HPDE6-E6E7 (cell line): Measurements from ENCODE around the gene SGCB.
"Not testable (repeated sequence)": the region's sequence is repeated elsewhere in the genome, so short reads cannot be mapped to it uniquely, and the experiment has no call there.

Source experiments
- DNase-seq: peaks from one replicate; pipeline ENCODE4 v3.0.0; 2011; ENCODE audit warnings: missing footprints; ENCODE audit errors: extremely low spot score

SGCB gene

DNA sequence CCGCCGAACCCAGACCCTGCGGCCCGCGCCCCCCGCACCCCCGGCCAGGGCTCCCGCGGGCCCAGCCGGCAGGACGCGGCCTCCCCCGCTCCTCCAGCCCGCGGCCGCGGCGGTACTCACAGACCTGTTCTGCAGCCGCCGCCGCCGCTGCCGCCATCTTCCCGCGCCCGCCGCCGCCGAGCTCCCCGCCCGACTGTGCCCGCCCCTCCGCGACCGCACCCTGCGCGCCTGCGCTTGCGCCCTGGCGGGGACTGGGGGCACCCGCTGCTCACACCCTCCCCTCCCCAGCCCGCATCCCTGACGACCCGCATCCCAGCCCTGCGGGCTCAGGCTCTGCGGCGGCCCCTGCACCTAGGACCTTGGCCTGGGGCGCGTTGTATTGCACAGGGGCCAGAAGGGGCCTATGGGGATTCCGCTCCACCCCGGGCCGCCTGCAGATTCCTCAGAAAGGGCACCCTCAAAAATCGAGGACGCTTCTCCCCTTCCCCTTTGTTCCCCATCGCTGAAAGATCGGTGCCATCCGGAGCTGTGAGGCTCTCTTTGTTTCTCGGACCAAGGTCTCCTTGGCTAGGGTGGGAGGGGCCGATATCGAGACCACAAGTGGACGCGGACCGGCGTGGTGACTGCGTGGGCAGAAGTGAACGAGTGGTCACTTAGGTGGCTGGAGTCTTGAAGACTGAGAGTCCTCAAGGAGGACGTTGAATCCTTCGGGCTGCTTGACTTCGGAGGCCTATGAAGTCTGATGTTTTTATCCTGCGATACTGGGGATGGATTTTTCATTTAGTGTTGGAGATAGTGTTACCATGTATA, at the start of gene SGCB:
Gene SGCB, minus strand, starts transcription at position 197 of the 810 bp plus-strand sequence. Its CDS starts 40 bp downstream, at position 157.
- peak; percentile 35 for DNase-seq

DNA sequence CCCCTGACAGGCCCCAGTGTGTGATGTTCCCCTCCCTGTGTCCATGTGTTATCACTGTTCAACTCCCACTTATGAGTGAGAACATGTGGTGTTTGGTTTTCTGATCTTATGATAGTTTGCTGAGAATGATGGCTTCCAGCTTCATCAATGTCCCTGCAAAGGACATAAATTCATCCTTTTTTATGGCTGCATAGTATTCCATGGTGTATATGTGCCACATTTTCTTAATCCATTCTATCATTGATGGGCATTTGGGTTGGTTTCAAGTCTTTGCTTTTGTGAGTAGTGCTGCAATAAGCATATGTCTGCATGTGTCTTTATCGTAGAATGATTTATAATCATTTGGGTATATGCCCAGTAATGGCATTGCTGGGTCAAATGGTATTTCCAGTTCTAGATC, 48.3 kb upstream of the SGCB start:
- DNase-seq: not testable (repeated sequence)

- no peak for DNase-seq
These were observed 43.1 kb upstream of the SGCB start for GRCh38 chr4:52081216-52081615.

DNA sequence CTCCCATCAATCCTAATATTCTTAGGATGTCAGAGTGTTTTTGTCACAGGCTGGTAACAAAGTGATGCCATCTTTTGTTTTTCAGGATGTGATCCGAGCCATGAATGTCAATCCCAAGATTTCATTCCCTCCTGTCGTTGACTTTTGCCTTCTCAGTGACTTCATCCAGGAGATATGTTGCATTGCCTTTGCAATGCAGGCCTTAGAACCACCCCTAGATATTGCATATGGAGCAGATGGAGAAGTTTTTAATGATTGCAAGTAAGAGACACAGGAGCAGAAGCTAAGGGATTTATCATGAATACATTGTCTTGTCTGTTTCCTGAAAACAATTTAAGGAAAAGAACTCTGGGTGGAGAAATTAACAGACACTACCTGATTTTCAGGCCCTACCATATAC, 41.6 kb upstream of the SGCB start:
- no peak for DNase-seq

DNA sequence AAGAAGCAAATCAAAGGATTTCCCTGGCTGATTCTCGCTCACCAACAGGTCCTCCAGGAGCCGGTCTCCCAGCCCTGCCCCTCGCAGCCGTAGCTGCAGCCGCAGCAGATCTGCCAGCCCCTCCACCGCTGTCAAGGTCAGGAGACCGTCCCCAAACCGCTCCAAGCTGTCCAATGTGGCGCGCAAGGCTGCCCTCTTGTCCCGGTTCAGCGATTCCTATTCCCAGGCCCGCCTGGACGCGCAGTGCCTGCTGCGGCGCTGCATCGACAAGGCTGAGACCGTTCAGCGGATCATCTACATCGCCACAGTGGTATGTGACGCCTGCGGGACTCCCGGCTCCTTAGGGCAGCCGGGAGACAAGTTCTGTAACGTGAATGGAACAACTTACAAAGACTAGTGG, 38.6 kb upstream of the SGCB start:
- no peak for DNase-seq

DNA sequence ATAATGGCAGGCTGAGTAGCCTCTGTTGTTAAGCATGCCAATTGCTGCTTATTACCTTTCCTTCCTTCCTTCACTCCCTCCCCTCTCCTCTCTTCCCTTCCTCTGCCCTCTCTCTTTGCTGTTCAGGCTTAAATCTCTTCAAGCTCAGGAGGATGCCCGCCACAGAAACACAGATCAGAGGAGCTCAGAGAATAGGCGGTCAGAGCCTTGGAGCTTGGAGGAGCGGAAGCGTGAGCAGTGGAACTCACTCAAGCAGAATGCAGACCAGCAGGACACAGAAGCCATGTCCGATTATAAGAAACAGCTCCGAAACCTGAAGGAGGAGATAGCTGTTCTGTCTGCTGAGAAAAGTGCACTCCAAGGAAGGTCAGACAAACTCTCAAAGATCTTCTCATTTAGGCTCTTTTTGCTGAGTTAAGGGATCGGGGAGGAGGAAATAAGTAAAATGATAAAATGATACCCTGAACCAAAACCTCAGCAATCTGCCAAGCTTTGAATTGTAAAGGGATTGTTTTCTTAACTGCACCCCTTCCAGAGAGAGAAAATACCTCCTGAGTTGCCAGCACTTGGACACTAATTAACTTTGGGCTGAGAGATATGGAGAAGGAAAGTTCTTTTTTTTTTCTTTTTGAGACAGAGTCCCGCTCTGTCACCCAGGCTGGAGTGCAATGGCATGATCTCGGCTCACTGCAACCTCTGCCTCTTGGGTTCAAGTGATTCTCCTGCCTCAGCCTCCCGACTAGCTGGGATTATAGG, 33.9 kb upstream of the SGCB start:
- DNase-seq: no peak

- no peak for DNase-seq
These were observed 31.5 kb upstream of the SGCB start for GRCh38 chr4:52069571-52069970.

GRCh38 chr4:52059372-52059771, 21.3 kb upstream of the SGCB start:
- DNase-seq: peak; percentile 27

DNA sequence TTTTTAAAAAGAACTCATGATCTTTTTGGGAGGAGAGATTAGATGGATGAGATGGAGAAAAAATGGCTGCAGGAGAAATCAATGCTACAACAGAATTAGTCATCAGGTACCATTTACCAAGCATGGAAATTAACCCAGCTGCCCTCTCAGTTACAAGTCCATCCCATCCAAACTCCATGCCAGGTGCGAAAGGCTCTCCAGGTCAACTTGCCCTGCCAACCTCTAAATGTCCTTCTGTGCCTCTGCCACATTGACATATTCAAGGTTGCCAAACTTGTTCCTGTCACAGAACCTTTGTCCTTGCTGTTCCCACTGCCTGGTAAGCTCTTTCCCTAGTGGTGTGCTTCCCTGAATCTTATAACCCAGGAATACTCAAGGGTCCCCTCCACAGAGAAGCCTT, 20.2 kb upstream of the SGCB start:
- no peak for DNase-seq

- DNase-seq: no peak
These were observed 19.1 kb upstream of the SGCB start for GRCh38 chr4:52057196-52057595.

DNA sequence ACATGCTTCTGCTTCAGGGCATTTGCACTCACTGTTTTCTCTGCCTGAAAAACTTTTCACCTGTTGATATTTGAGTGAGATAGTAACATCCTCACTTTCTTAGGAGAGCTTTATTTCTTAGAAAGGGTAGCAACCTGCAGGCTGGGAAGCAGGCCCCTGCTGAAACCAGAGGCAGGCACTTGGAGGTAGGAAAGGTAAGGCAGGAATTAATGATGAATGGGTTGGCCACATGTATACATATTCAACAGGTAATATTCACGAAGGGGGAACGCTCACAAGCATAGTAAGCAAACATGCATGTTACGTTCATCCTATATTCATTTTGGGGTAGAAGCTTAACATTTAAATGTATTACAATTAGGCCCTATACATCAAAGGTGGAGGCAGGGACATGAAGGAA, 16.2 kb upstream of the SGCB start:
- no peak for DNase-seq

DNA sequence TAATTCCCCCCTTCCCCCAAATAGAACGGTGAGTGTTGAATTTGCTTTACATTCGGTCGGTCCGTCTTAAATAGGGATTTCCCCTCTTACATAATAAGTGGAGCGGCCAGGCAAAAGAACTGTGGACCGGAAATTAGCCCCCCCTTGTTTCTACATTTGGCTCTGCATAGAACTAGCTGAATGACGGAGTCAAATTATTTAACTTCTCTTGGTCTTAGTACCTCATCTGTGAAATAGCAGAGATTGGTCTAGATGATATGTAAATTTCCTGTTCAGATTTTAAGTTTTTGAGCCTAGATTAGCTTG, 14.3 kb upstream of the SGCB start:
- no peak for DNase-seq

DNA sequence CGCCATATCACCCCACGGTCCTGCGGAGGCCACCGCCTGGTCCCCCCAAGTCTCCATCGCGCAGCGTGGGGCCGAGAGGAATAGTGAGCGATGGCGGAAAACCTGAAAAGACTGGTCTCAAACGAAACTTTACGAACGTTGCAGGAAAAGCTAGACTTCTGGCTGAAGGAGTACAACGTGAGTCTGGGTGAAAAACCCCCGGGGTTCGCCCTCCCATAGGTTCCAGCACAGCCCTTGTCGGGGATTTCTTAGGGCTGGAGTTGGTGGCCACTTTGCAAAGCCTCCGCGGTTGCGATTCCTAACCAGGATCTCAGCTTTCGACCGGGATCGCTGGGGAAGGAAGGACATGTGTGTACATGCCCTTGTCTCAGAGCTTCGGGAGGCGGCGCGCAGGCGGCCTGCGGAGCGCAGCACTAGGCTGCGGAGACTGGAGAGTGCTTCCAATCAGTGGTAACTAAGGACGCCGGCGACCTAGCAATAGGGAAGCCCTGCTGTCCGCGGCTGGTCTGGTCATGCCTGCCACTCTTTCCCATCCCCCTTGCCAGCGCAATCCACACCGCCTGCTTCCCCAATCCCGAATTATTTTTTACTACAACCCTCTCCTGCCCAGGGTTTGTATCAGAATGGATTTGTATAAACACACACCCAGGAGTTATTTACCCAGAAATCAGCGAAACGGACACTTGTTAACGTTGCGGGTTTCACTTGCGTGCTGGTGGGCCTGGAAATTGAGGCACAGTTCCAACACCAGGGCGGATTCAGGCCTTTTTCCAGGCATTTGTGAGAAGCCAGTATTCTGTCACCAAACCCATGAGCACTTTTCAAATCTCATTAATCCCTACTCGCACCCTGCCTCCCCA, 13.7 kb upstream of the SGCB start:
- peak; percentile 95 for DNase-seq

DNA sequence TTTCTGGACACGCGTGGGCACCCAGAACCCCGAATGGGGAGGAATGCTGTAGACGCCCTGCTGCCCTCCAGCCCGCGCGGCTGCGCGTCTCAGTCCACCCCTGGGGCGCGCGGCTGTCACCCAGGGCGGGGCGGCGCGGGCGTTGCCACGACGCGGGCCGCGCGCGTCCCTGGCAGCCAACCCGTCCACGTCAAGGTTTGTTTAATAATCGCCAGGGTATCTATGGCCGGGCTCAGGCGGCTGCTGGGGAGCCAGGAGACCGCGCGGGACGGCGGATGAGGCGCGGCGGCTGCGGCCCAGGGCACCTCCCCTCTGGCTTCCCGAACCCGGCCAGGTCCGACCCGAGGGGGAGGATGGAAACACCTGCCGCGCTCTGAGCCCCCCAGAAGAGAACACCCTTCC, 13.1 kb upstream of the SGCB start, which contains the start of gene SPATA18:
Gene SPATA18, plus strand, starts transcription at position 92 of the 402 bp plus-strand sequence. CDS start 401 bp downstream, outside the sequence.
- DNase-seq: peak; percentile 33

DNA sequence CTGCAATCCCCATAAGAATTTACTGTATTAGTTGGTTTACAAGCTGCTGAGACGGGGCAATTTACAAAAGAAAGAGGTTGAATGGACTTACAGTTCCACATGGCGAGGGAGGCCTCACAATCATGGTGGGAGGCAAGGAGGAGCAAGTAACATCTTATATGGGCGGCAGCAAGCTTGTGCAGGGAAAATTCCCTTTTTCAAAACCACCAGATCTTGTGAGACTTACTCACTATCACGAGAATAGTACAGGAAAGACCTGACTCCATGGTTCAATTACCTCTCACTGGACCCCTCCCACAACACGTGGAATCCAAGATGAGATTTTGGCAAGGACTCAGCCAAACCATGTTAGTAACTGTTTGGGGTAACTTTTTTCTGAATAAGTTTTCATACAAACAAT, 11.2 kb upstream of the SGCB start:
- no peak for DNase-seq

GRCh38 chr4:52045028-52045427, 6.9 kb upstream of the SGCB start:
- DNase-seq: no peak

GRCh38 chr4:52037689-52038102, 403 bp downstream of the SGCB start:
- no peak for DNase-seq

DNA sequence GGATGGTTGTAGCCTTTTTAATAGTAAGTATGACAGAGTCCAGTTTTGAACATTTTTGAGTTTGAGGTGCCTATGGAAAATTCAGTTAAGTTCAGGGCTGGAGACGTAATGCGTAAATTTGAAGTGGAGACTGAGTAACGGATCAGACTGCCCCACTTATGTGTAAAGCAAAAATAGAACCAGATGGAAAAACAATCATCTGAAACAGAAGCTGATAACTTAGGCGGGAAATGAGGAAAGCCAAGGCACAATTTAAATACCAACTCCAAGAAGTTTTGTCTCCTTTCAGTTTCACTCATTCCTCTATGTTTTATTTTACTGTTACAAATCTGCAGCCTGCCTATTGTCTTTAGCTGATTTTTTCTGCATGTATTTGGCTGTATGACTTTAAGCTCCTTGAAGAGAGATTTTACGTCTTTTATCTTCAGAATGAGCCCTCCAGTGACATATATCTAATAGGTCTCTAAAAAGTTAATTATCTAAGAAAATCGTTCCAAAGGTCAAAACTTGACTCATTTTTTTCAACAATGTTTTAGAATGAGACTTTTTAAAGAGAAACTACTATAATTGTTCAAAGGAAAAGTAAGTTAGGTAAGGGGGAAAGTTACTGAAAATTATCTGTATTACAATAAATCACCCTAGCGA, 1.1 kb downstream of the SGCB start:
- no peak for DNase-seq

- no peak for DNase-seq
These were observed 2.9 kb downstream of the SGCB start for GRCh38 chr4:52035190-52035589.

DNA sequence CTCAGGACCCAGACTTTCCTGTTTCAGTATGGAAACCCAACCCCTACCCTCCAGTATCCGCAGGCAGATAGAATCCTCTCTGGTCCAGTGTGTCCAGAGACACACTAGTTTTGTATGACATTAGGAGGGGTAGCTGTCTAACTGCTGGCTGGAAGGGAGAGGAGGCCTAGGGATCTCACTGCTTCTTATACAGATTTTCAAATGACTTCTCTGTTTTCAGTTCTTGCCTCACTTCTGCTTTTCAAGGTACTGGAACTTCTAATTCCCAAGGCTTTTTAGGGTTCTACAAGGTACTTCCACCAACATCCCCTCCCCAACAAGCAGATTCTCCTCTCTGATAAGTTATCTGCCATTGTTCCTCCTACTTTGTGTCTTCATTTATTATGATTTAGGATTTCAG, 6.1 kb downstream of the SGCB start:
- DNase-seq: no peak

DNA sequence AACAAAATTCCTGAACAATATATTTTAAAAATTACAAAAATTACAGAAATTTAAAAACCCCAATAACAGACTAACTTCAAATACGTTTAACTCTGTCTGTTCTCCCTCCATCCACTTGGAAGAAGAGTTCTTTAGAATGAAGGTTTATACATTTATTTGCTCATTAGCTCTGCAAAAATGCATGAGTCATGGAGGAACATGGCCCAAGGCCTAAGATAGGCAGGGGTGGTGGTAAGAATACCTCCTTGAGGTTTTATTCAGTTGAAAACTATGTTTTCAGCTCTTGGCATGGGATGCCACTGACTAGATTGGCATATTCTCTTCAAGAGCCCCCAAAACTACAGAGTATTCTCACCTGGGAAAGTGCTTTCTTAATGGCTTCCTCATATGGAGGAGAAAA, 9.1 kb downstream of the SGCB start:
- no peak for DNase-seq
